Measurements from ENCODE around the gene AFAP1L1.

The AFAP1L1 gene

DNA sequence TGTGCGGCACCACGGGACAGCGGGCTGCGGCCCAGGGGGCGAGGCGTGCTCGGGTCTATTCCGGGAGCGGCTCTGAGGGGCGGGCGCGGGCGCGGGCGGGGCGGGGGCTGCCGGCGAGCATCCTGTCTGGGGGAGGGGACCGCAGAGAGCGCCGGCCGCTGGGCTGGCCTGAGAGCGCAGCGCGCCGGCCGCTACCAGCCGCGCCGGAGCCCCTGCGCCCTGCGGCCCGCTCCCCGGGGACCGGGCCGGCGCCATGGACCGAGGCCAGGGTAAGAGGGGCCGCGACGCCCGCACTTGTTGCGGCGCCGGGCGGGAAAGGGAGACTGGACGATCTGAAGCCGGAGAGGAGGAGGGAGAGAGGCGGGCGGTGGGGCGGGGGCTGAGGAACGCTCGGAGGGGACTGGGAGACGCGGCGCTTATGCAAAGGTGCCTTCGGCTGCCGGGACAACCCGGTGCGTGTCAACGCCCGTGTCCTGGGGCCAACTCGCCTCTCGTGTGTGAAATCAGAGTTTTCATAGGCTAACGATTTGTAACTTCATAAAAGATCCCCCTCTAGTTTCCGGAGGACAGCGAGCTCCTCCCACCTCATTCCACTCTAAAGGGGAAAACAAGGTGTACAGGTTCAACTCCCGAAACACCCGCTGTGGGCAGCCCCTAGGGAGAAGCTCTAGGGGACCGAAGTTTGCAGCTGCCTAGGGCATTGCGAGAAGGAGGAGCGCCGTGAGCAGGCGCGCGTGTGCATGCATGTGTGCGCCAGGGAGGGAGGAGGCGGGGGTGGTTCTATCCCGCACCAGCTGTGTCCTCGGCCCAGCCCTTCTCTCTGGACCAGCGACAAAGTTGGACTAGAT, at the start of gene AFAP1L1:
AFAP1L1 (plus strand) TSS at position 144 of the 848 bp plus-strand sequence; CDS start at position 254, 110 bp downstream.
- DNase-seq, result no peak

- DNase-seq, result no peak
Observed at GRCh38 chr5:149223081-149223848, 48.4 kb upstream of the AFAP1L1 start.

GRCh38 chr5:149224282-149224681, 47.4 kb upstream of the AFAP1L1 start:
- no peak for DNase-seq

DNA sequence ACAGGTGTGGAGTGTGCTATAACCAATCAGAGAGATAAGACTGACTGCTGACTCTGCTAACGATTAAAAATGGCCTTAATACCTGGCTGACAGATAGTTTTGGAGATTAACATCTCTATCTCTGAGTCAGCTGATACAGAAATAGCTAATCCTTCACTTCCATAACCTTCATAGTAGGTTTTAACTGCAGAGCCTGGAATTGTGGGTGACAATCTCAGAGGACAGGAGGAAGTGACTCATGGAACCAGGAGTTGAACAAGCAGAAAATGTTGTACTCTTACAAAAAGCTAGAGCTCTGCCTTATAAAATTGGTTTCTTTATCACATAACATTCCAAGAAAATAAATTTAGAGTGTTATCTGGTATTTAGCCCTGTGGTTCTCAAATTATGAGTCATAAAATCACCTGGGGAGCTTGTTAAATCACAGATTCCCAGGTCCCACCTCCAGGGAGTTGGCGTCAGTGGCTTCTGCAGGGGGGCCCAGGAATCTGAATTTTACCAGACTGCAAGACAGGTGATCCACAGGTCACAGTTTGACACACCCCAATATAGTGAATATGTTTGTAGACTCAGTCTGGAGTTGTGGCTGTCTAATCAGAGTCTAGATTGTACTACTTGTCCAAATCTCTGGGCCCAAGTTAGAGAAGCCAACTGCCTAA, 44.4 kb upstream of the AFAP1L1 start:
- DNase-seq, result no peak

DNA sequence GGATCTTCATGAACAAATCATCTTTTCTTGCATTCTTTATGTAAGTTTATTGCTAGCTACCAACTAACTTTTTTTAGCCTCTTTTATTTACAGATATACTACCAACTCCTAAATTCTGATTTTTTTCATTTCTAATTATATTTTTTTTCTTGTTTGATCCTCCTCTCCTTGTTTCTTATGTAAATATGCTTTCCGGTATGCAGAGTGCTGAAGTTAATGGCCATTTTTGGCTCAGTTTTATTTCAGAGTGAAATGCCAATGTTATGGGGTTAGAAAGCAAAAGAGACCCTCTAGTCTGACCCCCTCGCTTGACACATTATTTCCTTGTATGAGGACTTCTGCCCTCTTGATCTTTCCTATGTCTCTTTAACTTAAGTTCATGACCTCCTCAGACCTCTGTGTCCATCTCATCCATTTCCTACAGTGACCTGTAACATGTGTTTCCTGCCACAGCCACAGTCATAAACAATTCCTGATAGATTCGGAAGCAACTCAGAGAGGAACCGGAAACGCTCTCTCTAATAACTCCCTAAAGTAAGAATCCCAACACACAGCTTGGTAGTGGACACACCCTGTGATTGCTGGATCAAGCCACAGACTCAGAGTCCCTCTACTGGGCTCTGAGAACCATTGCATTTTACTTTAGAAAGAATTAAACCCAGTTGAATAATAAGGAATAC, 42.9 kb upstream of the AFAP1L1 start:
- DNase-seq, result no peak

DNA sequence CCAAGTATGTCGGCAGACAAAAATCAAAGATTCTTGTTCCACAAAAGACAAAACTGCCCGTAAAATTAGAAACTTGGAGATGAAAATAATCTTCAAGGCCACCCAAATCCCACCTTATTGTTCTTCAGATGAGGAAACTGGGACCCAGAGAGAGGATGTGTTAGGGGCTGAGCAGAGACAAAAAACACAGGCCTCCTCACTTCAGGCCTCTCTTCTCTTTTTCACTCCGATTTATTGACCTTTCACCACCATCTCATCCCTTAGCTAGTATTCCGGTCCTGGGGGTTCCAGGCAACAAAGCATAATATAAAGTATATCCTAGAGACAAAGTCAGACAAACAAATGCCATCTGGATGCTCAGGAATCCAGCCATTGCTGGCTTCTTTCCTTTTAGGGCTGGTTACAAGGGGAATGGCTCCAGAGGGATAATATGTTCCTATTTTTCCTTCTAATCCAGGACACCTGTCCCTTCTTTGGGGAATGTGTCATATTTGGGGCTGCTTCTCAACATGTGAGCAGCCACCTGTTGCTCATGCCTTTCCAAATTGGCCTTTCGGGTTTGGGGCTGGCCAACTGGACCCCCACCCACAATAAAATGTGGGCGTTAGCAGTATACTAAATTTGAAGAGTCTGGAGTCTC, 42.2 kb upstream of the AFAP1L1 start:
- DNase-seq, result no peak

GRCh38 chr5:149235841-149236240, 35.8 kb upstream of the AFAP1L1 start:
- no peak for DNase-seq

- no peak for DNase-seq
Observed at GRCh38 chr5:149237662-149238061, 34.0 kb upstream of the AFAP1L1 start.

GRCh38 chr5:149238540-149238939, 33.1 kb upstream of the AFAP1L1 start:
- no peak for DNase-seq

DNA sequence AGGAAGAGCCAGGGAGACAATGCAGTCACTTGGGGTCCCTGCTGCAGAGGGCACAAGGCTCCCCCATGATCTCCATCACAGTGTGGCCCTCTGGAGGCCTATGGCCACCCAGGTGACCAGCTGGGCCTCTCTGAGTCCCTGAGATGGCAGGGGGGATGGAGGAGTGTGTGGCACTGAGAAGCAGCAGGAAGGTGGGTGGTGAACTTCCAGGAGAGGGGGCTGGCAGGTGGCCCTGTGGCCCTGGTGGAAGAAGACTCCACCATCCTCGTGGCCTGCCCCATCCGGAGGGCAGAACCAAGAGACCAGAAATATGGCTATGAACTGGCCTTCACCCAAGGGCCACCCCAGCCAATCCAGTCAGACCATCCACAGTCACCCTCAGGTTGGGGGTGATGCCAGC, 31.7 kb upstream of the AFAP1L1 start:
- DNase-seq, result no peak

DNA sequence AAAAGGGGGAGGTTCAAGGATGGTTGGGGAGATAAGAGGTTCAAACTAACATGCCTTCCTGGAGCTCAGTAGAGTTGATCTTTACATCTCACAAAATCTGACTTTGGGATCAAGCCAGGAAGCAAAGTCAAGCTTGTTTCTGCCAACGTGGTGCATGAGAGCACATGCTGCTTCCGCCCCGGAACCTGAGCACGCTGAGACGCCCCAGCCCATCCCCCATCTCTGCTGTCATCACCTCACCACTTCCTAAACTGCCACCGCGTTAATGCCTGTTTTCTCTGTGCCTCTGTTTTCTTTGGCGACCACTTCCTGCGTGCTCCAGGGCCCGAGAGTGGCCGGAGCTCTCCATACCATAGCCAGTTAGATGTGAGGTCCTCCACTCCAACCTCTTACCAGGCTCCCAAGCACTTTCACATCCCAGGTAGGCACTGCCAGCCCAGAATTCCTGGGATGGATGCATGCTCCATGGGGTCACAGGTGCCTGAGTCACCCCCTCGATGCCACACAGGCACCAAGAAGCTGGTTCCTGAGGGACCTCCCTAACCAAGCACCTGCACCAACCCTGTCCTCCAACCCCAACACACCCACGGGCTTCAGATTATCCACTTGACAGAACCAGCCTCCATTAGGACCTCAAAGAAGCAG, 31.2 kb upstream of the AFAP1L1 start:
- DNase-seq, result peak; percentile 76

GRCh38 chr5:149242339-149242738, 29.3 kb upstream of the AFAP1L1 start:
- DNase-seq, result no peak

DNA sequence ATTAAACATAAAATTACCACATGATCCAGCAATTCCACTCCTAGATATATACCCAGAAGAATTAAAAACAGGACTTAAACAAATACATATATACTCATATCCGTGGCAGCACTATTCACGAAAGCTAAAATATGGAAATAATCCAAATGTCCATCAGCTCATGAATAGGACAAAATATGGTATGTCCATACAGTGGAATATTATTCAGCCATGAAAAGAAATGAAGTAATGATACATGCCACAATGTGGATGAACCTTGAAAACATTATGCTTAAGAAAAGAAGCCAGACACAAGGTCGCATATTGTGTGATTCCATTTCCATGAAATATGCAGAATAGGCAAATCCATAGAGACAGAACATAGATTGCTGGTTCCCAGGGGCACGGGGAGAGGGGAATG, 24.8 kb upstream of the AFAP1L1 start:
- DNase-seq, result no peak

GRCh38 chr5:149247726-149248125, 23.9 kb upstream of the AFAP1L1 start:
- DNase-seq, result no peak

DNA sequence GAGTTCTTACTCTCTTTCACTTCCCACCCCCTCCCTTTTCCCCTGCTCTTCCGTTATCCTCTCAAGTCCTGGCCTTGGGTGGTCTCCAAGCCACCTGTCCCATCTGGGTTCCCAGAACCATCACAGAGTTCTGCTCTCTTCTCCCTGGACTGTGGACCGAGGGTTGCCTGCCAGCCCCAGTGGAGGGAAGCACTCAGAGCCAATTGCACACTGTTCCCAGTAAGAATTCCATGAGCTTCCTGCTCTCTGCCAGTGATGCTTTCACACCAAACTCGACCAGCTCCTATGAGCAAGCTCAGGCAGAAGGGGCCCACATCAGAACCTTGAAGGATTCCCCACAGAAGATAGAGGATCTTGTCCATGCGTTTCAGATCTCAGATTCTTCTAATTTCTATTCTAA, 20.1 kb upstream of the AFAP1L1 start:
- no peak for DNase-seq

- no peak for DNase-seq
Observed at GRCh38 chr5:149254506-149254905, 17.2 kb upstream of the AFAP1L1 start.

DNA sequence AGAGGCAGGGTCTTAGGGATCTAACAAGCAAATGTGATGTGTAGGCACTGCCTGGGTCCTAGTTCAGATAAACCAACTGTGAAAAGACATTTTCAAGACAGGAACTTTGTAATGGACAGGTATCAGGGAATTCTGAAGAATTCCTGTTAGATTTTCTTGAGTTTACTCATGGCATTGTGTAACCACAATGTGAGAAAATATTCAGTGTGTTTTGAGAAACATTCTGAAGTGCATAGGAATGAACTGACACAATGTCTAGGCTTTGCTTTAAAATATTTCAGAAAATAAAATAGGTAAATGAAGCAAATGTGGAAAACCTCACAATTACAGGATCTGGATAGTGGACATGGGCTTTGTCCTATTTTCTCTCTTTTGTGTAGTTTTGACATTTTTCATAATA, 15.2 kb upstream of the AFAP1L1 start:
- no peak for DNase-seq

DNA sequence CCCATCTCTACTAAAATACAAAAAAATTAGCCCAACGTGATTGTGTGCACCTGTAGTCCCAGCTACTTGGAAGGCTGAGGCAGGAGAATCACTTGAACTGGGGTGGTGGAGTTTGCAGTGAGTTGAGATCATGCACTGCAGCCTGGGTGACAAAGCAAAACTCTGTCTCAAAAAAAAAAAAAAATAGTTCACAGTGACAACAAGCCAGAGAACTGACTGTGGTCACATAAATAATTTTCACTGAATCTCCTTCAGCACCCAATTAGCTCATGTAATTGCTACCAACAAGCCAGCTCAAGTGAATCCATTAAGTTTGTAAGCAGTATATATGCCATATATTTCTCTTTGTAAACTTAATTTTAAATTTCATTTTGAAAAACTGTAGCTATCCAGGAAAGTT, 14.5 kb upstream of the AFAP1L1 start:
- no peak for DNase-seq

DNA sequence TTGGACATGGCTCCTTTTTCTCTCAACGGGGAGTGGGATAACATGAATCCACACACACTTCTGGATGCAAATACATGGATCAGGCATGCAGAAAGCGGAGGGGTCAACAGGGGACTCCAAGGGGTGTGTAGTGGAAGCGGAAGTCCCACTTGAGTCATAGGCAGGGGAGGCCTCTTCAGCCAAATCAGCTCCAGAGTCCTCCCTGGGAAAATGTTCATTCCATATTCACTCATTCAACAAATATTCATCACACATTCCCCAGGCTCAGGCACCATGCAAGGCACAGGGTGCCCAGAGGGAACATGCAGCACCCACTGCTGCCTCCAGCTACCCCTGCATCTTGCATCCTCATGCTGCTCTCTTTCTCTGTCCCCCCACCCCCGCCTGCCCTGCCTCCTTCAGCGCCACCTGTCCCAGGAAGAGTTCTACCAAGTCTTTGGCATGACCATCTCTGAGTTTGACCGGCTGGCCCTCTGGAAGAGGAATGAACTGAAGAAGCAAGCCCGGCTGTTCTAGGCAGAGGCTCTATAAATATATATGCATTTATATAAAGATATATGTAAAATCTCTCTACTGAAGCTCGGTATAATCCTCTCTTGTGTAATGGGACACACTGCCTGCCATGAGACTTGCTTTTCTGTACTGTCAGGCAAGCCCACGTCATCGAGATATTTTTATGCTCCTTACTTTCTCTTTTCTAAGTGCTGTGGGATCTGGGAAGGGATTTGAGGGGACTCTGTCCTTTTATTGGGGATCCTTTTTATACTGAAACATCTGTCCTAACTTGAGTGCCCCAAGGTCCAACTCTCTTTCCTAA, 13.6 kb upstream of the AFAP1L1 start:
- no peak for DNase-seq

GRCh38 chr5:149260761-149261160, 10.9 kb upstream of the AFAP1L1 start:
- DNase-seq, result no peak

GRCh38 chr5:149261246-149261645, 10.4 kb upstream of the AFAP1L1 start:
- DNase-seq, result no peak

Measured in CD4-positive, alpha-beta T cell treated with Interleukin-15 for 1 hour (primary cell).